GM19468 (cell line): ENCODE data around the gene ESPN.
"Not testable (repeated sequence)": the region's sequence is repeated elsewhere in the genome, so short reads cannot be mapped to it uniquely, and the experiment has no call there.

Experiments
- ATAC-seq: cut with Tn5 transposase; IDR thresholded peaks from one replicate; pipeline ENCODE4 v1.9.1; 2021; ENCODE audit warnings: mild to moderate bottlenecking, moderate library complexity, moderate number of reproducible peaks; ENCODE audit not compliant: unreplicated experiment; ENCODE audit errors: extremely low read depth

The ESPN gene

GRCh38 chr1:6424619-6425593 is at the start of gene ESPN:
Gene ESPN (plus strand): TSS chr1:6424776. CDS start chr1:6424956, 180 bp downstream.
- no peak for ATAC-seq

GRCh38 chr1:6378096-6378746 is 46.4 kb upstream of the ESPN start:
- ATAC-seq, result no peak

DNA sequence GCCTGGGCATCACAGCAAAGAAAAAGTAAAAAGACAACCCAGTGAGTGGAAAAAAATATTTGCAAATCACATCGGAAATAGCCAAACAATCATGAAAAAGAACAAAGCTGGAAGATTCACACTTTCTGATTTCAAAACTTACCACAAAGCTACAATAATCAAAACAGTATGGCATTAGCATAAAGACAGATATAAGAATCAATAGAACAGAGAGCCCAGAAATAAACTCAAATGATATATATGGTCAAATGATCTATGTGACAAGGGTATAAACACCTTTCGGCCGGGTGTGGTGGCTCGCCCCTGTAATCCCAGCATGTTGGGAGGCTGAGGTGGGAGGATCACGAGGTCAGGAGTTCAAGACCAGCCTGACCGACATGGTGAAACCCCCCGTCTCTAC is 44.5 kb upstream of the ESPN start:
- no peak for ATAC-seq

- no peak for ATAC-seq
Measured at GRCh38 chr1:6384135-6384534, 40.4 kb upstream of the ESPN start.

DNA sequence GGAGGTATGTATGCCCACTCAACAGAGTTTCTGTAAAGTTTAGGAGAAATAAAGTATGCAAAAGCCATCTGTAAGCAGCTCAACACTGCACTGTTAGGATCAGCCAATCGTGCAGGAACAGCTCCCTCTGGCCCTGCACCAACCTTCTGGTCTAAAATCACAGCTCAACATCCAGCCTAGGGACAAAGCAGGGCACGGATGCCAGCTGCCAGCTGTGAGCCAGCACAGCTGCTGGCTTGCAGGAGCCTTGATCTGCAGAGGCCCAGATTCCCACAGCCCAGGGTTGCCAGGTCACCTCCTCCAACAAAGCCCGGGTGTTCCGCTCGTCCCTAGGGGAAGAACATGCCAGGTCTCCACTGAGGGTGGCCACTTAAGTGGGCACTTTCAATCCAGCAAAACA is 39.6 kb upstream of the ESPN start:
- no peak for ATAC-seq

GRCh38 chr1:6385488-6386191 is 38.9 kb upstream of the ESPN start:
- ATAC-seq, result no peak

- ATAC-seq, result no peak
Measured at GRCh38 chr1:6386371-6386949, 38.1 kb upstream of the ESPN start.

DNA sequence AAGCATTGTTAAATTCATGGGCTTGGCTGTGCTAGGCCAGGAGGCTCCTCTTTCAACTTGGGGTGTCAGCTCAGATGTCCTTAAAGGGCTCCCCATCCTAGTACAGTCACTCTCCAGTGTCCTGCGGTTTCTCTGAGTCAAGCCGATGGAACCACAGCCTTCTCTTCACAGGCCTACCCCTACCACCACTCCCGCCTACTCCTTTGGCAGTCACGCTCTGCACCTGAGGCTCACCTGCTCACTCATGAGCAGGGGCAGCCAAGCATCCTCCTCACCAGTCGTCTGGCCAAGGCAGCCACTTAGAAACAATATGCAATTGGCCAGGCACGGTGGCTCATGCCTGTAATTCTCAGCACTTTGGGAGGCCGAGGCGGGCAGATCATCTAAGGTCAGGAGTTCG is 34.6 kb upstream of the ESPN start:
- no peak for ATAC-seq

DNA sequence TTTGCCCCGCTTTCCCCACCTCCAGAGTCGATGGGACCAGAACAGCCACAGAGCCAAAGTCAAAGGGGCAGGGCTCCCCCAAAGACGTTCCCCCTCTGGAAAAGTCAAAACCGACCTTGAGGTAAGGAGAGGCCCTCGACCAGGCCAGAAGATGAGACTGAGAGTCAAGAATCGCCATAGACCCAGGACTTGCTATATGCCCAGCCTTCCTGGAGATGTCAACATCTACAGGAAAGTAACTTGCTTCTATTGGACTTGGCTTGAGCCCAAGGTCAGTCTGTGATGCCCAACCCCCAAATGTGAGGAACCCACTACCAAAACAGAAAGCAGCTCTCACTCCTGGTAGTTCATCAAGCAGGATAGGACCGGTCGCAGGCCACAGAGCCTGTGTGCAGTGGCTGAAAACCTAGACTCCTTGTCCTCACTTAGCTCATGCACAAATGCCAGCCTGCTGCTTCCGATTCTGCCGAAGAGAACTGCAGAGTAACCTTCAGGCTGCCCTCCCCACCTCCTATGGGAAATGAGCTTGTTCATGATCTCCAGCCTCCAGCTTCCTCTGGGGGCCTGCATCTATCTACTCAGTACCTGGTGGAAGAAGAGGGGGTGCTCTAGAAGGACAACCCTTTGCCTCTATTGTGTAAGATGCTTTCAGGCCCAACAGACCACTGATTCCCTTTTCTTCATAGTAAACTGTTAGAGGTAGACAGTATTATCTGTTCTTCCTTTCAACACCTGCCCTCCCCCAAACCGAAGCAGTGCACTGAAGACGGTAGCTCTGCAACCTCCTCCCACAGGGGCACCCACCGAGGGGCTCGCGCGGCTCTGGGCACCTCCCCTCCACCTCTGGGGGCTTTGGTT is 32.4 kb upstream of the ESPN start:
- ATAC-seq, result no peak

- ATAC-seq, result peak; percentile 38
Measured at GRCh38 chr1:6392809-6393399, 31.7 kb upstream of the ESPN start.

DNA sequence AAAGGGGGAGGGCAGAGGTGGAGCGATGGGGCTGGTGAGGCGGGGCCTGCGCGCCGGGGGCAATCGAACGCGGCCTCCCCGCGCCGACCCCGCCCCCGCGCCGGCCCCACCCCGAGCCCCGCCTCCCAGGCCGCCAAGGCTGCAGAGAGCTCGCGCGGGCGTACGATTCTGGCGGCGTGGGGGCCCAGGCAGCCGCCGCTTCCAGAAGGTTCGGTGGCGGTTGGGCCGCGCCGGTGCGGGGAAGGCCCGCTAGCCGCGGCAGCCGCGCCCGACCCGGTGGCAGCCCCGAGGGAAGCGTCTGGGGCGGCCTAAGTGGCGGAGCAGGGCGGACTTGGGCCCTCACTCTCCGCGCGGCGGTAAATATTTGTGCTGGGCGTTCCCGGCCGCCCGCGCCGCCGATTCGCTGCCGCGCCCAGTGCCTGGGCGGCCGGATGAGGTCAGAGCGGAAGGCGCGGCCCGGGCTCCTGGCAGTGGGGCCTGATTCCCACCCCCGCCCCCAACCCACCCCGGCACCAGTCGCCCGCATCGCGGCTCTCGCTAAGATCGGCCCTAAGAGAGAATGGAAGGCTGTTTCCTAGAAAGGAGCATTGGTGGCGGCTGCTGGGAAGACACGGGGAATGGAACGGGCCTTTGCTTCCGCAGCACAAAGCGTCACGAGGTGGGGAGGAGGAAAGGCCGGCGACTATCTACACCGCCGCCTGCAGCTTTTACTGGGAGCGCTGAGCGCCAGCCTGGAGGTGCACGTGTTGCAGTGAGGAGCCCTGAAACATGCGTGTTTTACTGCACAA is 31.0 kb upstream of the ESPN start, which contains the start of gene ACOT7:
Gene ACOT7 (minus strand): TSS at position 368 of the 788 bp plus-strand sequence. CDS start 368 bp downstream, outside the sequence.
- peak; percentile 51 for ATAC-seq

- not testable (repeated sequence) for ATAC-seq
Measured at GRCh38 chr1:6395130-6395529, 29.4 kb upstream of the ESPN start.

- ATAC-seq, result not testable (repeated sequence)
Measured at GRCh38 chr1:6395781-6396244, 28.8 kb upstream of the ESPN start.

- no peak for ATAC-seq
Measured at GRCh38 chr1:6396998-6397397, 27.6 kb upstream of the ESPN start.

- ATAC-seq, result no peak
Measured at GRCh38 chr1:6397844-6398441, 26.6 kb upstream of the ESPN start.

GRCh38 chr1:6399294-6399693 is 25.3 kb upstream of the ESPN start:
- no peak for ATAC-seq

GRCh38 chr1:6401673-6402072 is 22.9 kb upstream of the ESPN start:
- ATAC-seq, result no peak

DNA sequence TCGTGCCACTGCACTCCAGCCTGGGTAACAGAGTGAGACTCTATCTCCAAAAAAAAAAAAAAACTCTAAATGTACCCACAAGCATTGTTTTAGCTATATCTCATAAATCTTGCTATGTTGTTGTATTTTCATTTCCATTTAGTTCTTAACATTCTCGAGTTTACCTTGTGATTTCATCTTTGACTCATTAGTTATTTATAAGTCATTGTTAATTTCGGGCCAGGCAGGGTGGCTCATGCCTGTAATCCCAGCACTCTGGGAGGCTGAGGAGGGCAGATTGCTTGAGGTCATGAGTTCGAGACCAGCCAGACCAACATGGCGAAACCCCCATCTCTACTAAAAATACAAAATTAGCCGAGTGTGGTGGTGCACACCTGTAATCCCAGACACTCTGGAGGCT is 16.6 kb upstream of the ESPN start:
- no peak for ATAC-seq
